GM12864 (cell line): Measurements from ENCODE around the gene ADGRA1.

Experiments
- DNase-seq: peaks from one replicate; pipeline ENCODE4 v3.0.0-alpha.2; 2011; ENCODE audit warnings: low read depth
- H3K4me3 ChIP-seq: 2 replicates; pipeline ENCODE4 v1.5.1; 2011; ENCODE audit warnings: mild to moderate bottlenecking, low read depth, low read length, control low read depth
- CTCF ChIP-seq: IDR thresholded peaks from 2 replicates; pipeline ENCODE4 v1.5.1; 2011; ENCODE audit warnings: low read depth, mild to moderate bottlenecking, moderate library complexity, low read length, control low read depth, inconsistent platforms; ENCODE audit errors: missing control alignments

The ADGRA1 gene

GRCh38 chr10:133160826-133161471, 73.2 kb downstream of the ADGRA1 start:
- no peak overlapping the region for H3K4me3 ChIP-seq
- no peak for TF ChIP-seq CTCF
- no peak for DNase-seq

- TF ChIP-seq CTCF: no peak
- no peak overlapping the region for H3K4me3 ChIP-seq
- DNase-seq: no peak
These were observed 73.9 kb downstream of the ADGRA1 start for GRCh38 chr10:133161486-133162109.

DNA sequence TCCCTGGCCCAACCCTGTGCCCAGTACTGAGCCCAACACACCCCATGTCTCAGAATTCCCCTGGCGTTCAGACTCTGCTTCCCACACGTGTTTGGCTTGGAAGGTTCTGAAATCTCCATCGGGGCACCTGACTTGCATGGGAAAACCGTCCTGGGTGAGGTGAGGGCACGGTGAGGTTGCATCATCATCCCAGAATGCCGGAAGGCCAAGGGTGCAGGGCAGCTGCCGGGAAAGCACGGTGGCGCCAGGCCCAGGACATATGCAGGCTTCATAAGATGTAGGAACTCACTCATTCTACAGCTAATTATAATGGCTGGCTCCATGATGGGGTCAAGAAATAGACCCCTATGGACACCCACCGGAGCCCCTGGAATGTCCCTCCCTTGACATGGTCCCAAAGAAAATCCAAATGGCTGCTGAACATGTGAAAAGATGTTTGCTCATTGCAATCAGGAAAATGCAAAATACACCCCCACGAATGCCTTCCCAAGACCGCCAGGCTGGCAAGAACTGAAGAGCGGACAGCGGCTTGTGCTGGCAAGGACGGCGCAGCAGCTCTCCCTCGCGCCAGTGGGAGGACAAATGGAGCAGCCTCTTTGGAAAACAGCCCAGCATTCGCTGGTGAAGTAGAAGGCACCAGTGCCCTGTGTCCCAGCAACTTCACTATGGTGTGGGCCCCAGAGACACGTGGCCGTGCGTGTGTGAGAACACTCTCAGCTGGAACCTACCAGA, 74.6 kb downstream of the ADGRA1 start:
- no peak for DNase-seq
- no peak for TF ChIP-seq CTCF
- H3K4me3 ChIP-seq: no peak overlapping the region

DNA sequence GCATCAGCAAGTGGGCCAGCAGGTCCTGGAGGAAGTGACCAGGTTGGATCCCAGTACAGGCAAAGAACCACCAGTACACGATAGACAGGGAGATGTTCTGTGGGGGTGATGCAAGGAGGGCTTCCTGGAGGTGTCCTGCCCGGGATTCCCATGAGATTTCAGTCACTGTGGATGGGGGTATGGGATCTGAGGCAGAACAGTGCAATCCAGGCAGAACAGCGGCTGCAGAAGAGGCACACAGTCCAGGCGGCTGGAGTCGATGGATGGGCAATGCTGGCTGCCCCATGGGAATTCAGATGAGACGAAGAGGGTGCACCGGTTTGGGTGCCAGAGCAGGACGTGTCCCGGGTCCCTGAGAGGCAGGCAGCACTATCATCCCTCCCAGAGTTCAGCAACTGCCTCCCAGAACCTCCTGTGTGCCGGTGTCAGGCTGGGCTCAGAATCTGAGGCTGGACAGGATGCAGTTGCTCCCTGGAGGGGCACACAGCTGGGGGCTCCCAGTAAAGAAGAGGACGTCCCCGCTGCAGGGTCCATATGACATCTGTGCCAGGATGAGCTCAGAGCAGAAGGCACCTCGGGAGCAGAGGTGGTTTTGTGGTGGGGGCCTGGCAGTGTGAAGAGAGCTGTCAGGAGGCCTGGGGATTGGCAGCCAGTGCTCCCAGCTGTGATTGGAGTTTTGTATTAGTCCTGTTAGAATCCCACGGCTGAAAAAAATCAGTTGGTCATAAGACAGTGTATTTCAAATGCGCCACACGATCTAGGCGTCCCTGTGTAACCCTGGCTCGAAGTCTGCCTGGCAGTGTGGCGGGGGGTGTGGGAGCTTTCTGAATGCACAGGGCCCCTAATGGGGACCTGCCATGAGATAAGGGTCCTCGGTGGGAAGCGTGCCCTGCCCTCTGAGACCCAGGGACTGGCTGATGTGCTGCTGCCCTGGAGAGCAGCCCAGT, 75.5 kb downstream of the ADGRA1 start:
- no peak for TF ChIP-seq CTCF
- H3K4me3 ChIP-seq: no peak overlapping the region
- DNase-seq: no peak

DNA sequence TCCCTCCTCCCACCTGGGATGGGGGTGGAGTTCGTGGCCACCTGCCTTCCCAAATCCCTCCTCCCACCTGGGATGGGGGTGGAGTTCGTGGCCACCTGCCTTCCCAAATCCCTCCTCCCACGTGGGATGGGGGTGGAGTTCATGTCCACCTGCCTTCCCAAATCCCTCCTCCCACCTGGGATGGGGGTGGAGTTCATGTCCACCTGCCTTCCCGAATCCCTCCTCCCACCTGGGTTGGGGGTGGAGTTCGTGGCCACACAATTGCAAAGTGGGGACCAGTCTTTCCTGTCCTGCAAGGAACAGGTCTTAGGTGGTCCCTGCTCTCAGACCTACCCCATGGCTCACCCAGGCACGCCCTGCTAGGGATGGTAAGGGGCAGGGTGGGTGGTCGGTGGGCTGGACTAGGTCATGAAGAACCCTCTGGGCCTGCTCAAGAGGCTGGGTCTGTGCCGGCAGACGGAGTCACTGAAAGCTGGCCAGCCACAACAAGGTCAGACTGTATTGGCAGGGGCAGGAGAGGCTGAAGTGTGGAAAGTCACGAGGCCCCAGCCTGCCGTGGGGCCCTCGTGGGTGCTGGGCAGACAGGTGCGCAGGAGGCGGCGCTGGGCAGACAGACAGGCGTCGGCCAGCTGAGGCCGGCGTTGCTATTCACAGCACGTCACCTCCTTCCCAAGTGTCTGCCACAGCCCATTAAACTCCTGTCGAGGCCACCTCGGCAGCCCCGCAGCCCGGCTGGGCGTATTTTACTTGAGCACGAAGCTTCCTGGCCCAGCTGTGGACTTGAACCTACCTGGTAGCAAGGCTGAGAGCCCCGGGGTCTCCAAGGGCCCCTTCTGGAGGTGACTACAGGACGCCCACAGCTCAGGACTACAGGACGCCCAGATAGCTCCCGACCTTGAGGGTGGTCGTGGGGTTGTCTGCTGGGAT, 76.4 kb downstream of the ADGRA1 start:
- DNase-seq: no peak
- H3K4me3 ChIP-seq: no peak overlapping the region
- no peak for TF ChIP-seq CTCF
